NB4 (cell line): ENCODE data around the gene STAM2.
"Not testable (repeated sequence)": the region's sequence is repeated elsewhere in the genome, so short reads cannot be mapped to it uniquely, and the experiment has no call there.

Source experiments
- DNase-seq: peaks from one replicate; pipeline ENCODE4 v3.0.0; 2010; ENCODE audit warnings: low read depth
- H3K4me3 ChIP-seq: one replicate; pipeline ENCODE4 v1.5.1; 2011; ENCODE audit warnings: mild to moderate bottlenecking, low read depth, low read length, moderate library complexity
- MAX ChIP-seq: IDR thresholded peaks from 2 replicates; pipeline ENCODE4 v1.6.1; 2011; ENCODE audit warnings: low read depth, low read length
- MYC ChIP-seq: IDR thresholded peaks from 2 replicates; pipeline ENCODE4 v1.6.1; 2011; ENCODE audit warnings: low read depth, low read length
- POLR2A ChIP-seq: IDR thresholded peaks from 2 replicates; pipeline ENCODE4 v1.6.1; 2011; ENCODE audit warnings: mild to moderate bottlenecking; ENCODE audit not compliant: insufficient read length; ENCODE audit errors: extremely low read depth
- TF ChIP-seq, protein P1 (sequence below): IDR thresholded peaks from one replicate; pipeline ENCODE4 v1.5.1; 2012; ENCODE audit warnings: low read depth, low read length

The STAM2 gene

DNA sequence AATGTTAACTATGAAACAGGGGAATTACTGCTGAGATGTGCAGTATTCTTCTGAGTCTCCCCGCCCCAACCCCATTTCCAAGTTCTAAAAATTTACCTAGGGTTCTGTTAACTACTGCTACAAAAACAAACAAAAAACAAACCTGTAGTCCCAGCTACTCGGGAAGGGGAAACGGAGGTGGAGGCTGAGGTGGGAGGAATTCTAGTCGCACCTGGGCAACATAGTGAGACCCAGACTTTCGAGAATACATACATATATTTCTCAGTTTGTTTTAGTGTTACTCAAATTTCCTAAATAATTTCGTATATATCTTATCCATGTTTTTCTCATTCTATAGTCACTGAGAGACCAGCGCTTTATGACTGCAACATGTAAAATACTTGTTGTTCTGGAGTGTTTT lies 989 bp downstream of the STAM2 start:
- no peak for DNase-seq
- TF ChIP-seq, protein P1, sequence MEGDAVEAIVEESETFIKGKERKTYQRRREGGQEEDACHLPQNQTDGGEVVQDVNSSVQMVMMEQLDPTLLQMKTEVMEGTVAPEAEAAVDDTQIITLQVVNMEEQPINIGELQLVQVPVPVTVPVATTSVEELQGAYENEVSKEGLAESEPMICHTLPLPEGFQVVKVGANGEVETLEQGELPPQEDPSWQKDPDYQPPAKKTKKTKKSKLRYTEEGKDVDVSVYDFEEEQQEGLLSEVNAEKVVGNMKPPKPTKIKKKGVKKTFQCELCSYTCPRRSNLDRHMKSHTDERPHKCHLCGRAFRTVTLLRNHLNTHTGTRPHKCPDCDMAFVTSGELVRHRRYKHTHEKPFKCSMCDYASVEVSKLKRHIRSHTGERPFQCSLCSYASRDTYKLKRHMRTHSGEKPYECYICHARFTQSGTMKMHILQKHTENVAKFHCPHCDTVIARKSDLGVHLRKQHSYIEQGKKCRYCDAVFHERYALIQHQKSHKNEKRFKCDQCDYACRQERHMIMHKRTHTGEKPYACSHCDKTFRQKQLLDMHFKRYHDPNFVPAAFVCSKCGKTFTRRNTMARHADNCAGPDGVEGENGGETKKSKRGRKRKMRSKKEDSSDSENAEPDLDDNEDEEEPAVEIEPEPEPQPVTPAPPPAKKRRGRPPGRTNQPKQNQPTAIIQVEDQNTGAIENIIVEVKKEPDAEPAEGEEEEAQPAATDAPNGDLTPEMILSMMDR: no peak
- TF ChIP-seq POLR2A (no peak), MAX (no peak), MYC (no peak)
- peak overlapping the region; percentile 93 for H3K4me3 ChIP-seq

- DNase-seq: no peak
- no peak overlapping the region for H3K4me3 ChIP-seq
Measured at GRCh38 chr2:152173831-152174230, 1.7 kb downstream of the STAM2 start.

GRCh38 chr2:152172201-152172785 lies 3.3 kb downstream of the STAM2 start:
- not testable (repeated sequence) for H3K4me3 ChIP-seq, DNase-seq

More at GRCh38 chr2:152173831-152174230, 1.7 kb downstream of the STAM2 start:
- no peak for TF ChIP-seq MYC

DNA sequence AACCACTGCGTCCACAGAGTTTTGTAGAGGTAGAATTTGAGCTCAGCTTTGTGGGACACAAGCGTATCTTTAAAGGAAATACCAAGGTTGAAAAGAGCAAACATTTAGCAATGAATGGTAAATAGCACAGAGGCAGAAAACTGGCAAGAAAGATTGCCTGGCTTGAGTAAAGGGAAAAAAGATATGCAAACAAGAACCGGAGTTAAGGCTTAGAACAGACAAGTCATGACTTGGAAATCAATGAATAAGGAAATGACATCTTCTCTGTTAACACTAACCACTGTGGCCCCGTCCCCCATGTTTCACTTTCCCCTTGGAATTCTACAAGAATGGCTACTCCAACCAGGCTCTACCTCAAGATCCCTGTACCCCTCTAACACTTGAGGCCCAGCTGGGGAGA lies 3.8 kb downstream of the STAM2 start:
- no peak for DNase-seq
- H3K4me3 ChIP-seq: no peak overlapping the region
- TF ChIP-seq MYC (no peak), MAX (no peak), POLR2A (no peak)
- TF ChIP-seq, protein P1: no peak

DNA sequence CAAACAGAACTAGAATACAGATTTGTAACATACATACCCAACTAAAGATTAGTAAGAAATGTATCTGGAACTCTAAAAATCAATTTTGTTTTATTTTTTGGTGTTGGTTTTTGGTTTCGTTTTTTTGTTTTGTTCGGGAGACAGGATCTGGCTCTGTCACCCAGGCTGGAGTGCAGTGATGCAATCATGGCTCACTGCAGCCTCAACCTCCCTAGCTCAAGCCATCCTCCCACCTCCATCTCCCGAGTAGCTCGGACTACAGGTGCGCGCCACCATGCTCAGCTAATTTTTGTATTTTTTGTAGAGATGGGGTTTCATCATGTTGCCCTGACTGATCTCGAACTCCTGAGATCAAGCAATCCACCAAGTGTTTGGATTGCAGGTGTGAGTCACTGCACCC lies 6.4 kb downstream of the STAM2 start:
- peak; percentile 4 for DNase-seq
- H3K4me3 ChIP-seq: not testable (repeated sequence)

DNA sequence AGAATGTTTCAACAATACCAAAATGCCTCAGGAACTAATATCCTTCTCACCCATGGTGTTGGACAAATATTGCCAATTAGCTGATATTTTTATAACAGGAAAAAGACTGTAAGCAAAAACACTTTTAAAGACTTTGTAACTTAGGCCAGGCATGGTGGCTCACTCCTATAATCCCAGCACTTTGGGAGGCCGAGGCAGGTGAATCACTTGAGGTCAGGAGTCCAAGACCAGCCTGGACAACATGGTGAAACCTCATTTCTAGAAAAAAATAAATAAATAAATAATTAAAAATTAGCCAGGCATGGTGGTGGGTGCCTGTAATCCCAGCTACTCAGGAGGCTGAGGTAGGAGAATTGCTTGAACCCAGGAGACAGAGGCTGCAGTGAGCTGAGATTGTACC lies 8.1 kb downstream of the STAM2 start:
- not testable (repeated sequence) for H3K4me3 ChIP-seq, DNase-seq

- TF ChIP-seq, protein P1: no peak
- TF ChIP-seq POLR2A (no peak), MAX (no peak), MYC (no peak)
- no peak overlapping the region for H3K4me3 ChIP-seq
- no peak for DNase-seq
Measured at GRCh38 chr2:152167065-152167464, 8.5 kb downstream of the STAM2 start.

GRCh38 chr2:152166633-152167032 lies 8.9 kb downstream of the STAM2 start:
- DNase-seq: no peak
- TF ChIP-seq MYC (no peak), POLR2A (no peak), MAX (no peak)
- TF ChIP-seq, protein P1: no peak
- H3K4me3 ChIP-seq: no peak overlapping the region
